ENCODE measurements around the gene TAF7L.

Gene TAF7L

DNA sequence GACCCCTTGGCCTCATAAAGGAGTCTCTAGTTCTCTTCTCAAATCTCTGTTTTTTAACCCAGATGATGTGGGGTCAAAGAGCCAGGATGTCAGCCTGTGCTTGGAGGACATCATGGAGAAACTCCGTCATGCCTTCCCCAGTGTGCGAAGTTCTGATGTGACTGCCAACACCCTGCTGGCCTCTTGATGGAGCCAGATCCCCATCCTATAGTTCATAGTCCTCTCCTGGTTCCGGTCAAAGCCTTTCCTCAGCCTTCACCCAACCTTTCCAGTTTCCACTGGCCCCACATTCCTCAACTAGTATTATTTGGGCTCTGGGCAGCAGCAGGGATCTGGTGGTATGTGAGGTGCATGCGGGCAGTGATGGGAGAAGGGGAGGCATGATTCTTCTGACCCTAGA lies 30.7 kb downstream of the TAF7L start:
- Histone ChIP-seq H3K27me3 (ENCODE audit: low read depth, low read length) (no peaks in the 10 kb centered on the region), H3K4me1 (ENCODE audit: control insufficient read depth in 1 of 2, insufficient read depth in 2 of 2, low read length in 2 of 2) (no peaks in the 10 kb centered on the region), H3K4me3 (ENCODE audit: low read depth in 1 of 2, low read length in 2 of 2) (no peak overlapping the region), H3K27ac (ENCODE audit: low read length) (no peak overlapping the region), H3K36me3 (ENCODE audit: control insufficient read depth in 1 of 2, insufficient read depth in 2 of 2, low read length in 2 of 2) (no peaks in the 10 kb centered on the region), H3K9me3 (ENCODE audit: control insufficient read depth in 1 of 2, low read length in 2 of 2) (no peaks in the 10 kb centered on the region)

DNA sequence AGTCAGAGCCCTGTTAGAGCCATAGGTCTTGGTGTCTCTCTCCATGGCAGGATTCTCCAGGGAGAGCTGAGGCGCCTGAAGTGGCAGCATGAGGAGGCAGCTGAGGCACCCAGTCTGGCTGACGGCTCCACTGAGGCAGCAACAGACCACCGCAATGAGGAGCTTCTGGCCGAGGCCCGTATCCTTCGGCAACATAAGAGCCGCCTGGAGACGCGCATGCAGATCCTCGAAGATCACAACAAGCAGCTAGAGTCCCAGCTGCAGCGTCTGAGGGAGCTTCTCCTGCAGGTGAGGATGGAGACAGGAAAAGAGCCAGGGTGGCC lies 32.9 kb downstream of the TAF7L start:
- H3K27ac ChIP-seq (ENCODE audit: low read length): no peak overlapping the region
- H3K27me3 ChIP-seq (ENCODE audit: low read depth, low read length): no peaks in the 10 kb centered on the region
- no peaks in the 10 kb centered on the region for H3K4me1 ChIP-seq (ENCODE audit: control insufficient read depth in 1 of 2, insufficient read depth in 2 of 2, low read length in 2 of 2)
- no peaks in the 10 kb centered on the region for H3K9me3 ChIP-seq (ENCODE audit: control insufficient read depth in 1 of 2, low read length in 2 of 2)
- H3K36me3 ChIP-seq (ENCODE audit: control insufficient read depth in 1 of 2, insufficient read depth in 2 of 2, low read length in 2 of 2): no peaks in the 10 kb centered on the region
- H3K4me3 ChIP-seq (ENCODE audit: low read depth in 1 of 2, low read length in 2 of 2): no peak overlapping the region

DNA sequence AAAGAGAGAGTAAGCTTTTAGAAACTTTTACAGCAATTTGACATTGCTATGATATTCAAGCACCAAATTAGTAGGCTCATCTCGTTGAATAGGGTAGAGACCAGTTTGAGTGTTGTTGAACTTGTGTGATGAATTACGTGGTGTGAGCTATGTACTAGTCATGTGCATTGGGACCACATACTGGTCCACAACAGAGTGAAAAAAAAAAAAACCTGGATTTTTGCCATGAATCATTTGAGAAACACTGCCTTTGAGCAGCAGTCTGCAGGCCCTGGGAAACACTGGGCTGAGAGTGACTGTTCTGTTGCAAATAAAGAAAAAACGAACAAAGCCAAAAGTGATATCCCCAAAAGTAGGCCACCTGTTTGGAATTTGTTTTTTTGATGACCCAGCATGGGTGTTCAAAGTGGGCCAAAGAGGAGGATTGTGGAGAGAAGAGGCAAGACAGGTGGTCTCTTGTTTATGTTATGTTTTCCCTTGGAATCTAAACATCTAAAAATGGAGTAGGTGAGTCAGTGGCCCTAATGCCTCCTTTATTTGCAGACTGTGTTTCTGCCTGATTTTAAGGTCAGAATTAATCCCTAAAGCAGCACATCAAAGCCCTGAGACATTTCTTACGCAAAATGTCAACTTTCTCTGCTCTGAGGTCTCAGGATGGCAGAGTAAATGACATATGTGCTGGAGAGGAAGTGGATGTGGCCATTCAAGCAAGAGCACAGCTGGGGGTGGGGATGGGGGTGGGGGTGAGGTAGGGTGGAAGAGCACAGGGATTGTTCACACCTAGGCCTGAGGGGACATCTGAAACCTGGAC lies 33.5 kb downstream of the TAF7L start:
- H3K9me3 ChIP-seq (ENCODE audit: control insufficient read depth in 1 of 2, low read length in 2 of 2): no peaks in the 10 kb centered on the region

DNA sequence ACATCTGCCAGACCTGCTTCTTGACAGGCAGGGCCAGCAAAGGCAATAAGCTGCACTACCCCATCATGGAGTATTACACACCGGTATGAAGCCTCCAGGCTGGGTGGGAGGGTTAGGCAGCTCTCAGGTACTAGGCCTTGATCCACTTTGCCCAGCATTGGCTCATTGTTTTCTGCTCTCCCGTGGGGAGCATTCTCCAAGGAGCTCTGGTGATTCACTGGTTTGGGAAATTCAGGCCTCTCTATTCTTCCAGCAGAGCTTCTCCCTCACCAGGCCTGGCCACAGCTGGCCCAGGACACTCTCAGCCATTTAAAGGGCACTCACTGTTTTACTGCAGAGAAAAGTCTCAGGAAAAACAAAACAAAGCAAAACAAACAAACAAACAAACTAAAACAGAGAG lies 38.5 kb downstream of the TAF7L start:
- Histone ChIP-seq H3K27me3 (ENCODE audit: low read depth, low read length) (no peaks in the 10 kb centered on the region), H3K27ac (ENCODE audit: low read length) (no peak overlapping the region), H3K36me3 (ENCODE audit: control insufficient read depth in 1 of 2, insufficient read depth in 2 of 2, low read length in 2 of 2) (no peaks in the 10 kb centered on the region), H3K4me1 (ENCODE audit: control insufficient read depth in 1 of 2, insufficient read depth in 2 of 2, low read length in 2 of 2) (no peaks in the 10 kb centered on the region), H3K9me3 (ENCODE audit: control insufficient read depth in 1 of 2, low read length in 2 of 2) (no peaks in the 10 kb centered on the region), H3K4me3 (ENCODE audit: low read depth in 1 of 2, low read length in 2 of 2) (no peak overlapping the region)

More for the DNA sequence above, 33.5 kb downstream of the TAF7L start:
- no peaks in the 10 kb centered on the region for H3K4me1 ChIP-seq (ENCODE audit: control insufficient read depth in 1 of 2, insufficient read depth in 2 of 2, low read length in 2 of 2)
- no peak overlapping the region for H3K4me3 ChIP-seq (ENCODE audit: low read depth in 1 of 2, low read length in 2 of 2)
- no peaks in the 10 kb centered on the region for H3K27me3 ChIP-seq (ENCODE audit: low read depth, low read length)
- H3K27ac ChIP-seq (ENCODE audit: low read length): no peak overlapping the region
- H3K36me3 ChIP-seq (ENCODE audit: control insufficient read depth in 1 of 2, insufficient read depth in 2 of 2, low read length in 2 of 2): no peaks in the 10 kb centered on the region

DNA sequence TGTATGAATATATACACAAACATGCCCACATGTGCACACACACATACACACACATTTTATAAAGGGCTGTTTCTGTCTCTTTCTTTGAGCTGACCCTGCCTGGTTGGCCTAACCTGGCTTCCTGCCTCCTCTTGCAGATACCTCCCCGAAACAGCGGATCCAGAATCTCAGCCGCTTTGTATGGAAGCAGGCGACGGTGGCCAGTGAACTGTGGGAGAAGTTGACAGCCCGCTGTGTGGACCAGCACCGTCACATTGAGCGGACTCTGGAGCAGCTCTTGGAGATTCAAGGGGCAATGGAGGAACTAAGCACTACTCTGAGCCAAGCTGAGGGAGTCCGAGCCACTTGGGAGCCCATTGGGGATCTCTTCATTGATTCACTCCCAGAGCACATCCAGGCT lies 49.6 kb downstream of the TAF7L start:
- Histone ChIP-seq H3K4me1 (ENCODE audit: control insufficient read depth in 1 of 2, insufficient read depth in 2 of 2, low read length in 2 of 2) (no peaks in the 10 kb centered on the region), H3K27ac (ENCODE audit: low read length) (no peak overlapping the region), H3K27me3 (ENCODE audit: low read depth, low read length) (no peaks in the 10 kb centered on the region), H3K36me3 (ENCODE audit: control insufficient read depth in 1 of 2, insufficient read depth in 2 of 2, low read length in 2 of 2) (no peaks in the 10 kb centered on the region), H3K9me3 (ENCODE audit: control insufficient read depth in 1 of 2, low read length in 2 of 2) (no peaks in the 10 kb centered on the region), H3K4me3 (ENCODE audit: low read depth in 1 of 2, low read length in 2 of 2) (no peak overlapping the region)

DNA sequence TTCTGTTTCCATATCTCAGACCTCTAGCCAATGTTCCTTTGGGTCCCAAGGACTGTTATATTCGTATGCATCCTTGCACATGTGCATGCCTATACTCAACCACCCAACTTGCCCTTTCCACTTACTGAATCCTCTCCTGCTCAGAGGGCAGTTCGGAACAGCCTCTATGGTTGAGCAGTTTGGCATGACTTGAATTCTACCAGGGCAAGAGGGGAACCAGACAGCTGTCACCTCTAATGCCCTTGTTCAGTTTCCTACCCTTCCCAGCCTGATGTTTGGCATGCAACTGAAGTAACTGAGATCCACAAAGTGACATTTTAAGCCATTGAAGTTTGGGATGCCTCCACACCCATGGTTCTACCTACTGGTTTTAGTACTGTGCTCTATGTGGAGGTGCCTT lies 54.1 kb downstream of the TAF7L start:
- no peak overlapping the region for H3K4me3 ChIP-seq (ENCODE audit: low read depth in 1 of 2, low read length in 2 of 2)
- no peaks in the 10 kb centered on the region for H3K27me3 ChIP-seq (ENCODE audit: low read depth, low read length)
- H3K36me3 ChIP-seq (ENCODE audit: control insufficient read depth in 1 of 2, insufficient read depth in 2 of 2, low read length in 2 of 2): no peaks in the 10 kb centered on the region
- H3K4me1 ChIP-seq (ENCODE audit: control insufficient read depth in 1 of 2, insufficient read depth in 2 of 2, low read length in 2 of 2): no peaks in the 10 kb centered on the region
- H3K27ac ChIP-seq (ENCODE audit: low read length): no peak overlapping the region
- no peaks in the 10 kb centered on the region for H3K9me3 ChIP-seq (ENCODE audit: control insufficient read depth in 1 of 2, low read length in 2 of 2)

DNA sequence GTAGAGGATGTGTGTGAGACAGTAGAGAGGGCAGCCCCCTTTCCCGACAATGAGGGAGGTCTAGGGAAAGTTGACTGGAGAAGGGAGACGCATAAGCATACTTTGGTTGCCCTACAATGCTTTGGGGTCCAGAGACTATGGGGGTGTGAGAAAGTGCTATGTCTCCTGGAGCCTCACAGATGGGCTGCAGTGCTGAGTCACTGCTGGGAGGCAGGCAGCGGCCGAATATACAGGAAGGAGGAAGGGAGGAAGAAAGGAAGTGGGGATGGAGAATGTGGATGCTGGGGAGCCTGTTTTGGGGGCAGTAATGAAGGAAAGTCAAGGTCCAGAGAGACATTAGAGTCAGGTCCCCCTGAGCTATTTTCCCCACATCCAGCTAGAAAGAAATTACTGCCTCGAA lies 58.8 kb downstream of the TAF7L start:
- Histone ChIP-seq H3K27ac (ENCODE audit: low read length) (no peak overlapping the region), H3K27me3 (ENCODE audit: low read depth, low read length) (no peaks in the 10 kb centered on the region), H3K4me1 (ENCODE audit: control insufficient read depth in 1 of 2, insufficient read depth in 2 of 2, low read length in 2 of 2) (no peaks in the 10 kb centered on the region), H3K36me3 (ENCODE audit: control insufficient read depth in 1 of 2, insufficient read depth in 2 of 2, low read length in 2 of 2) (no peaks in the 10 kb centered on the region), H3K4me3 (ENCODE audit: low read depth in 1 of 2, low read length in 2 of 2) (no peak overlapping the region), H3K9me3 (ENCODE audit: control insufficient read depth in 1 of 2, low read length in 2 of 2) (no peaks in the 10 kb centered on the region)

DNA sequence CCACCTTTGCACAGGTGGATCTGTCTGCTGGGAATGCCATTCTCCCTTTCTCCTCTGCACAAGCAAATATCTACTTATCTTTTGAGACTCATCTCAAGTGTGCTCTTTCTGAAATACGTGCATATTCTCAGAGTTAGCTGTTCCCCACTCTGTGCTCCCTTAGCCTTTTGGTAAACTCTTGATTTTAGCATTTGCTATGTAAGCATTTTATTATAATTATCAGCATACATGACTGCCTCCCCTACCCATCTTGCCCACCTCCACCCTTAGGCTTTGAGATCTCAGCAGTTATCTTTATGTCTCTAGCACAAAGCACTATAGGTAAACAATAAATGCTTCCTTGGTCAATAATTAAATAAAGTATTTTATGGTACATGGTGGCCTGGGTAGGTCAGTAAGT lies 60.1 kb downstream of the TAF7L start:
- H3K4me1 ChIP-seq (ENCODE audit: control insufficient read depth in 1 of 2, insufficient read depth in 2 of 2, low read length in 2 of 2): no peaks in the 10 kb centered on the region
- no peaks in the 10 kb centered on the region for H3K36me3 ChIP-seq (ENCODE audit: control insufficient read depth in 1 of 2, insufficient read depth in 2 of 2, low read length in 2 of 2)
- no peaks in the 10 kb centered on the region for H3K9me3 ChIP-seq (ENCODE audit: control insufficient read depth in 1 of 2, low read length in 2 of 2)
- no peak overlapping the region for H3K27ac ChIP-seq (ENCODE audit: low read length)
- no peaks in the 10 kb centered on the region for H3K27me3 ChIP-seq (ENCODE audit: low read depth, low read length)
- no peak overlapping the region for H3K4me3 ChIP-seq (ENCODE audit: low read depth in 1 of 2, low read length in 2 of 2)

DNA sequence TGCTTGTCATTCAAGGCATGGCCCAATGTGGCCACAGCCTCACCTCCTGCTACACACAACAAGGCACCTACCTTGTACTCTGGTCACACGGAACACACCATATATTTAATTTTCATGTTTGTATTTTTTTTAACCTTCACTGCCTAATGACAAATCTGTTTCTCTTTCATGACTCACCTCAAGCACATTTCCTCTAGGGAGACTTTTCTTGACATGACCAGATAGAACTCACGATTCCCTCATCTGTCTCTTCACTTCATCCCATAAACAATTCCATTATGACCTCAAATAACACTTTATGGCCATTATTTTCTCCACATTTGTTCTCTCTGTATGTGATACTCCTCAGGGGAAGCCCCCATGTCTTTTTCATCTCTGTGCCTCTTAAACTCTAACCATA lies 60.5 kb downstream of the TAF7L start:
- no peaks in the 10 kb centered on the region for H3K36me3 ChIP-seq (ENCODE audit: control insufficient read depth in 1 of 2, insufficient read depth in 2 of 2, low read length in 2 of 2)
- no peak overlapping the region for H3K27ac ChIP-seq (ENCODE audit: low read length)
- no peaks in the 10 kb centered on the region for H3K27me3 ChIP-seq (ENCODE audit: low read depth, low read length)
- no peaks in the 10 kb centered on the region for H3K9me3 ChIP-seq (ENCODE audit: control insufficient read depth in 1 of 2, low read length in 2 of 2)
- no peak overlapping the region for H3K4me3 ChIP-seq (ENCODE audit: low read depth in 1 of 2, low read length in 2 of 2)
- no peaks in the 10 kb centered on the region for H3K4me1 ChIP-seq (ENCODE audit: control insufficient read depth in 1 of 2, insufficient read depth in 2 of 2, low read length in 2 of 2)

DNA sequence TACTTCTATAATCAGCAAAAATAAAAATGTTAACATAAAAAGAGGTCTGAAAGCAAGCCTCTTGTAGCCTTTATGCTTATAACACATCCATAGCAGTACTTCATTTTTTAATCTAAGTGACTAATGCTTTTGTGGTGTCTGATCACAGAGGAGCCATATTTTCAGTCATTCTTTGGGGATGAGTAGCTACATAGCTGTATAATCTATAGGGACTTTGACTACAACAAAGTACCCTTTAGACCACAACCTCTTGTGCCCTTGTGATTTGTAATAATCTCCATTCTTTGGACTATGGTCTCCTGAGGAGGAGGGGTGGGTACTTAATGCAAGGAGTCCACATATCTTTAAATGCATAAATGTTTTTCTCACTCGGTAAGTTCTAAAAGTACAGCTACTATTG lies 62.0 kb downstream of the TAF7L start:
- Histone ChIP-seq H3K4me1 (ENCODE audit: control insufficient read depth in 1 of 2, insufficient read depth in 2 of 2, low read length in 2 of 2) (no peaks in the 10 kb centered on the region), H3K27ac (ENCODE audit: low read length) (no peak overlapping the region), H3K27me3 (ENCODE audit: low read depth, low read length) (no peaks in the 10 kb centered on the region), H3K36me3 (ENCODE audit: control insufficient read depth in 1 of 2, insufficient read depth in 2 of 2, low read length in 2 of 2) (no peaks in the 10 kb centered on the region), H3K4me3 (ENCODE audit: low read depth in 1 of 2, low read length in 2 of 2) (no peak overlapping the region), H3K9me3 (ENCODE audit: control insufficient read depth in 1 of 2, low read length in 2 of 2) (no peaks in the 10 kb centered on the region)

DNA sequence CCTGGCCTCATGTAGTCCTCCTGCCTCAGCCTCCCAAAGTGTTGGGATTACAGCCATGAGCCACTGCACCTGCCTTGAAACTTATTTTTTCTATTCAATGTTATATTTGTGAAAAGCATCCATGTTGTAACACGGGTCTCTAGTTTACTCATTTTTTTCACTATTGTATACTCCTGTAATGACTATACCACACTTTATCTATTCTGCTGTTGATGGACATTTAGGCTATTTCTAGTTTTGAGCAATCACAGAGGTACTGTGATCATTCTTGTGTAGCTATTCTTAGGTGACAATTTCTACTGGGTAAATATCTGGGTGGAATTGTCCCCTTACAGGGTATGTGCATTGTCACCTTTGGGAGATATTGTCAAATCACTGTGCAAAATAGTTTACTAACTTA lies 67.9 kb downstream of the TAF7L start:
- Histone ChIP-seq H3K27me3 (ENCODE audit: low read depth, low read length) (no peaks in the 10 kb centered on the region), H3K36me3 (ENCODE audit: control insufficient read depth in 1 of 2, insufficient read depth in 2 of 2, low read length in 2 of 2) (no peaks in the 10 kb centered on the region), H3K4me3 (ENCODE audit: low read depth in 1 of 2, low read length in 2 of 2) (no peak overlapping the region), H3K9me3 (ENCODE audit: control insufficient read depth in 1 of 2, low read length in 2 of 2) (no peaks in the 10 kb centered on the region), H3K27ac (ENCODE audit: low read length) (no peak overlapping the region), H3K4me1 (ENCODE audit: control insufficient read depth in 1 of 2, insufficient read depth in 2 of 2, low read length in 2 of 2) (no peaks in the 10 kb centered on the region)

DNA sequence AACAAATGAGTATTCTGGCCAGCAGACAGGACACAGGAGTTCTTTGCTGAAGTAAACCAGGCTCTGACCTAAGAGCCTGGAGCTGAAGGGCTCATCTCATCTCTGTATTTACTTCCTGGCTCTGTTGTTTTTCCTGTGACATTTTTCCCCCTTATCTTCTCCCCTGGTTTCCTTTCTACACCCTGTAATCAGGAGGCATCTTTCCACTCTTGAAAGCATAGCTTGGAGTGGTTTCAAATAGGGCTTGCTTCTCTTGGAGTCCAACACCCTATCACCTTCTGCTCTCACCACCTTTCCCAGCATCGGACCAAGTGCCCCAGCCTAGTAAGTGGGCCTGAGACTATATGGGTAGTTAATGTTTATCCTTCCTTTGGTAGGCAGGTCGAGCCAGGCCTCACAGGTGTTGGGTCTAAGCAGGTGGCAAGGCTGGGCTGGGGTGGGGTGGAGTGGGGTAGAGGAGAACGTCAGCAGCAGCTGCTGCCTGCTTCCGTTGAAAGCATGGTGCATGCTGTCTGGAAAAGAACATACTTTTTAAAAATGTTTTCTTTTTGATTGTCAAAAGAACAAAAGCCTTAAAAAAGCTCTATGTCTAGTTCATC lies 70.4 kb downstream of the TAF7L start:
- Histone ChIP-seq H3K36me3 (ENCODE audit: control insufficient read depth in 1 of 2, insufficient read depth in 2 of 2, low read length in 2 of 2) (no peaks in the 10 kb centered on the region), H3K27ac (ENCODE audit: low read length) (no peak overlapping the region), H3K4me3 (ENCODE audit: low read depth in 1 of 2, low read length in 2 of 2) (peak overlapping the region in 1 of 2 donors; percentile 24), H3K27me3 (ENCODE audit: low read depth, low read length) (no peaks in the 10 kb centered on the region), H3K4me1 (ENCODE audit: control insufficient read depth in 1 of 2, insufficient read depth in 2 of 2, low read length in 2 of 2) (no peaks in the 10 kb centered on the region), H3K9me3 (ENCODE audit: control insufficient read depth in 1 of 2, low read length in 2 of 2) (no peaks in the 10 kb centered on the region)
